ENCODE results near the gene DCLK1. TPM values are rescaled to one million over a fixed set of nuclear protein-coding genes. Genes with fewer than 3 reads are reported as not detected.
"Not testable (repeated sequence)": the region's sequence is repeated elsewhere in the genome, so short reads cannot be mapped to it uniquely, and the experiment has no call there.

DCLK1 gene
- total RNA-seq, 2 donors from 2014 or later, result 3.8 to 3.9 TPM

GRCh38 chr13:35987572-35988513, 143.3 kb downstream of the DCLK1 start:
- WGBS, result 85% methylated on average over 18 of the region's 19 CpGs
- H3K36me3 ChIP-seq, result no peaks in the 10 kb centered on the region
- intact Hi-C loops (cut with DNase I), result loop anchor here (10.0 kb wide), 2 partner anchors 77 to 747 kb away; no protein-coding TSS in a partner anchor

GRCh38 chr13:35984776-35985453, 146.3 kb downstream of the DCLK1 start:
- no peaks in the 10 kb centered on the region for H3K36me3 ChIP-seq
- TF ChIP-seq CTCF (IDR thresholded peaks at IDR 0.05) (no peak), POLR2A (IDR thresholded peaks at IDR 0.05) (no peak)
- no peaks in the 10 kb centered on the region for H3K9me3 ChIP-seq
- 72% methylated on average over 10 of the region's 10 CpGs for WGBS
- H3K27ac ChIP-seq, result no peak overlapping the region
- intact Hi-C loops (cut with DNase I), result loop anchor here (10.0 kb wide), 2 partner anchors 80 to 750 kb away; no protein-coding TSS in a partner anchor
- no peak for DNase-seq (ENCODE audit: low spot score)
- no peaks in the 10 kb centered on the region for H3K4me1 ChIP-seq (replicated peaks)
- no peaks in the 10 kb centered on the region for H3K27me3 ChIP-seq (replicated peaks; ENCODE audit: insufficient read depth)
- no peak overlapping the region for H3K4me3 ChIP-seq

More at GRCh38 chr13:35987572-35988513, 143.3 kb downstream of the DCLK1 start:
- Histone ChIP-seq H3K4me3 (no peak overlapping the region), H3K27ac (no peak overlapping the region), H3K4me1 (replicated peaks) (no peaks in the 10 kb centered on the region), H3K9me3 (no peaks in the 10 kb centered on the region), H3K27me3 (replicated peaks; ENCODE audit: insufficient read depth) (no peaks in the 10 kb centered on the region)
- TF ChIP-seq POLR2A (IDR thresholded peaks at IDR 0.05), result no peak
- DNase-seq (ENCODE audit: low spot score), result no peak

- H3K36me3 ChIP-seq, result no peaks in the 10 kb centered on the region
- no peak for DNase-seq (ENCODE audit: low spot score)
- H3K4me1 ChIP-seq (replicated peaks), result no peaks in the 10 kb centered on the region
- no peak overlapping the region for H3K4me3 ChIP-seq
- TF ChIP-seq CTCF (IDR thresholded peaks at IDR 0.05) (no peak), POLR2A (IDR thresholded peaks at IDR 0.05) (no peak), POLR2AphosphoS5 (IDR thresholded peaks at IDR 0.05) (no peak)
- H3K9me3 ChIP-seq, result no peaks in the 10 kb centered on the region
- H3K27ac ChIP-seq, result no peak overlapping the region
- intact Hi-C loops (cut with DNase I), result loop anchor here (10.0 kb wide), 2 partner anchors 81 to 751 kb away; no protein-coding TSS in a partner anchor
- H3K27me3 ChIP-seq (replicated peaks; ENCODE audit: insufficient read depth), result no peaks in the 10 kb centered on the region
- 84% methylated on average over 3 of the region's 3 CpGs for WGBS
Measured at GRCh38 chr13:35984287-35984686, 146.9 kb downstream of the DCLK1 start.

GRCh38 chr13:35983703-35984102, 147.5 kb downstream of the DCLK1 start:
- not testable (repeated sequence) for H3K4me3 ChIP-seq; DNase-seq (ENCODE audit: low spot score); H3K27ac ChIP-seq; H3K36me3 ChIP-seq; H3K4me1 ChIP-seq (replicated peaks); H3K27me3 ChIP-seq (replicated peaks; ENCODE audit: insufficient read depth); H3K9me3 ChIP-seq
- 79% methylated on average over 1 of the region's 1 CpG for WGBS
- intact Hi-C loops (cut with DNase I), result loop anchor here (10.0 kb wide), 2 partner anchors 81 to 751 kb away; no protein-coding TSS in a partner anchor

GRCh38 chr13:35983206-35983605, 148.0 kb downstream of the DCLK1 start:
- no peak for DNase-seq (ENCODE audit: low spot score)
- Histone ChIP-seq H3K4me3 (no peak overlapping the region), H3K9me3 (no peaks in the 10 kb centered on the region), H3K27me3 (replicated peaks; ENCODE audit: insufficient read depth) (no peaks in the 10 kb centered on the region), H3K4me1 (replicated peaks) (no peaks in the 10 kb centered on the region), H3K36me3 (no peaks in the 10 kb centered on the region), H3K27ac (no peak overlapping the region)
- WGBS, result 94% methylated on average over 1 of the region's 1 CpG
- TF ChIP-seq CTCF (IDR thresholded peaks at IDR 0.05) (no peak), POLR2A (IDR thresholded peaks at IDR 0.05) (no peak), POLR2AphosphoS5 (IDR thresholded peaks at IDR 0.05) (no peak)
- intact Hi-C loops (cut with DNase I), result loop anchor here (10.0 kb wide), 2 partner anchors 82 to 752 kb away; no protein-coding TSS in a partner anchor

Measured in prostate gland (tissue), 2 donors.